ENCODE measurements around the gene DUSP19.
A peak's percentile ranks its signal among the peaks of the same experiment; 100 is the strongest.

DUSP19 gene

GRCh38 chr2:183068561-183068960 is 10.0 kb upstream of the DUSP19 start:
- no peak for DNase-seq (ENCODE audit: low spot score)

- DNase-seq (ENCODE audit: low spot score) = no peak
Observed at GRCh38 chr2:183069174-183069573, 9.4 kb upstream of the DUSP19 start.

GRCh38 chr2:183070942-183071844 is 7.4 kb upstream of the DUSP19 start:
- no peak for DNase-seq (ENCODE audit: low spot score)

GRCh38 chr2:183072177-183072576 is 6.4 kb upstream of the DUSP19 start:
- no peak for DNase-seq (ENCODE audit: low spot score)

- DNase-seq (ENCODE audit: low spot score) = peak; percentile 66
Observed at GRCh38 chr2:183078163-183078463, 434 bp upstream of the DUSP19 start.

GRCh38 chr2:183079139-183079775 is 710 bp downstream of the DUSP19 start:
- no peak for DNase-seq (ENCODE audit: low spot score)

GRCh38 chr2:183081911-183082310 is 3.4 kb downstream of the DUSP19 start:
- no peak for DNase-seq (ENCODE audit: low spot score)

- DNase-seq (ENCODE audit: low spot score) = no peak
Observed at GRCh38 chr2:183088061-183088460, 9.5 kb downstream of the DUSP19 start.

- no peak for DNase-seq (ENCODE audit: low spot score)
Observed at GRCh38 chr2:183089192-183089851, 10.8 kb downstream of the DUSP19 start.

GRCh38 chr2:183091318-183091953 is 12.9 kb downstream of the DUSP19 start:
- no peak for DNase-seq (ENCODE audit: low spot score)

GRCh38 chr2:183091954-183092345 is 13.4 kb downstream of the DUSP19 start:
- DNase-seq (ENCODE audit: low spot score) = no peak

GRCh38 chr2:183093857-183094657 is 15.5 kb downstream of the DUSP19 start:
- DNase-seq (ENCODE audit: low spot score) = no peak

GRCh38 chr2:183105402-183106134 is 27.0 kb downstream of the DUSP19 start:
- DNase-seq (ENCODE audit: low spot score) = no peak

GRCh38 chr2:183112577-183112976 is 34.0 kb downstream of the DUSP19 start:
- DNase-seq (ENCODE audit: low spot score) = no peak

GRCh38 chr2:183113630-183114029 is 35.1 kb downstream of the DUSP19 start:
- no peak for DNase-seq (ENCODE audit: low spot score)

GRCh38 chr2:183117226-183117625 is 38.7 kb downstream of the DUSP19 start:
- DNase-seq (ENCODE audit: low spot score) = no peak

- DNase-seq (ENCODE audit: low spot score) = no peak
Observed at GRCh38 chr2:183123117-183123958, 44.8 kb downstream of the DUSP19 start.

GRCh38 chr2:183123959-183124221 is 45.3 kb downstream of the DUSP19 start:
- no peak for DNase-seq (ENCODE audit: low spot score)

GRCh38 chr2:183124222-183124956 is 45.8 kb downstream of the DUSP19 start, which contains the start of gene NUP35:
NUP35 (plus strand) TSS chr2:183124443; CDS start chr2:183124458, 15 bp downstream.
- DNase-seq (ENCODE audit: low spot score) = peak; percentile 91

- DNase-seq (ENCODE audit: low spot score) = no peak
Observed at GRCh38 chr2:183124957-183125255, 46.4 kb downstream of the DUSP19 start.

Measured in left forelimb (tissue), 1 donor.